Osteoblast (primary cell): ENCODE measurements around the gene SFTPA1. TPM values are rescaled to one million over a fixed set of nuclear protein-coding genes. Genes with fewer than 3 reads are reported as not detected.
"Not testable (repeated sequence)": the region's sequence is repeated elsewhere in the genome, so short reads cannot be mapped to it uniquely, and the experiment has no call there.

ENCODE experiments used
- DNase-seq: peaks from one replicate; pipeline ENCODE4 v3.0.0; 2011; ENCODE audit warnings: low spot score, mixed read lengths; ENCODE audit not compliant: insufficient read length; ENCODE audit errors: missing footprints
- H2AFZ ChIP-seq: 2 replicates; pipeline ENCODE4 v1.6.0; 2011; ENCODE audit warnings: mild to moderate bottlenecking, low read length
- H3K27ac ChIP-seq: 2 replicates; pipeline ENCODE4 v1.5.1; 2011; ENCODE audit warnings: mild to moderate bottlenecking, low read depth, low read length, moderate library complexity
- H3K27me3 ChIP-seq: 2 replicates; pipeline ENCODE4 v1.6.0; 2012; ENCODE audit warnings: mild to moderate bottlenecking, control low read depth, inconsistent platforms, low read length, moderate library complexity; ENCODE audit not compliant: insufficient read depth
- H3K36me3 ChIP-seq: 2 replicates; pipeline ENCODE4 v1.5.1; 2011; ENCODE audit warnings: mild to moderate bottlenecking, low read length, control low read depth, moderate library complexity; ENCODE audit not compliant: insufficient read depth
- H3K4me1 ChIP-seq: 2 replicates; pipeline ENCODE4 v1.5.1; 2011; ENCODE audit warnings: mild to moderate bottlenecking, low read length, control low read depth, moderate library complexity; ENCODE audit not compliant: insufficient read depth
- H3K4me2 ChIP-seq: 2 replicates; pipeline ENCODE4 v1.6.0; 2011; ENCODE audit warnings: mild to moderate bottlenecking, low read length; ENCODE audit not compliant: insufficient read depth
- H3K4me3 ChIP-seq: fragments of 200-600 bp; sonication (generic); 3 replicates; pipeline ENCODE4 v1.5.1; 2012; ENCODE audit warnings: mild to moderate bottlenecking, low read length, inconsistent platforms; ENCODE audit not compliant: insufficient read depth
- H3K79me2 ChIP-seq: 2 replicates; pipeline ENCODE4 v1.6.0; 2012; ENCODE audit warnings: mild to moderate bottlenecking, low read length, control low read depth, inconsistent platforms; ENCODE audit not compliant: insufficient read depth
- H3K9me3 ChIP-seq: 2 replicates; pipeline ENCODE4 v1.5.1; 2011; ENCODE audit warnings: low read depth, low read length, control low read depth
- H4K20me1 ChIP-seq: 2 replicates; pipeline ENCODE4 v1.6.0; 2012; ENCODE audit warnings: mild to moderate bottlenecking, low read length, control low read depth; ENCODE audit not compliant: insufficient read depth
- CTCF ChIP-seq: IDR thresholded peaks from 2 replicates; pipeline ENCODE4 v1.5.1; 2011; ENCODE audit warnings: mild to moderate bottlenecking, low read depth, low read length, moderate library complexity; ENCODE audit errors: extremely low read depth
- total RNA-seq: library from RNA; depleted of rRNA; stranded (reverse); fragments of >200 nt; gene quantifications from 2 replicates; pipeline ENCODE4 v1.2.3, GENCODE V29; 2012

SFTPA1 gene
- total RNA-seq, 1 donor: not detected

GRCh38 chr10:79602953-79603352 lies 7.8 kb upstream of the SFTPA1 start:
- TF ChIP-seq CTCF: no peak
- Histone ChIP-seq H3K4me2 (no peak overlapping the region), H3K27ac (no peak overlapping the region), H3K79me2 (no peaks in the 10 kb centered on the region), H2AFZ (no peak overlapping the region), H4K20me1 (no peaks in the 10 kb centered on the region), H3K27me3 (peaks cover 36% of the 10 kb centered on the region), H3K9me3 (peaks cover under 1% of the 10 kb centered on the region), H3K4me3 (no peak overlapping the region), H3K36me3 (no peaks in the 10 kb centered on the region), H3K4me1 (no peaks in the 10 kb centered on the region)
- no peak for DNase-seq

GRCh38 chr10:79604294-79604693 lies 6.4 kb upstream of the SFTPA1 start:
- no peak for TF ChIP-seq CTCF
- Histone ChIP-seq H3K4me1 (no peaks in the 10 kb centered on the region), H3K36me3 (no peaks in the 10 kb centered on the region), H3K4me2 (no peak overlapping the region), H2AFZ (no peak overlapping the region), H3K27me3 (peaks cover 35% of the 10 kb centered on the region), H3K79me2 (no peaks in the 10 kb centered on the region), H4K20me1 (no peaks in the 10 kb centered on the region), H3K9me3 (no peaks in the 10 kb centered on the region), H3K4me3 (no peak overlapping the region), H3K27ac (no peak overlapping the region)
- no peak for DNase-seq

- H3K36me3 ChIP-seq: no peaks in the 10 kb centered on the region
- H3K27ac ChIP-seq: no peak overlapping the region
- no peak for DNase-seq
- H2AFZ ChIP-seq: no peak overlapping the region
- no peak overlapping the region for H3K4me3 ChIP-seq
- no peaks in the 10 kb centered on the region for H3K4me1 ChIP-seq
- H3K9me3 ChIP-seq: no peaks in the 10 kb centered on the region
- H3K4me2 ChIP-seq: no peak overlapping the region
- no peaks in the 10 kb centered on the region for H3K79me2 ChIP-seq
- no peak for TF ChIP-seq CTCF
- peaks cover 31% of the 10 kb centered on the region for H3K27me3 ChIP-seq
- H4K20me1 ChIP-seq: no peaks in the 10 kb centered on the region
Measured at GRCh38 chr10:79605308-79605707, 5.4 kb upstream of the SFTPA1 start.

- peak; percentile 61 for TF ChIP-seq CTCF
- H3K27me3 ChIP-seq: peaks cover 22% of the 10 kb centered on the region
Measured at GRCh38 chr10:79608505-79609375, 2.0 kb upstream of the SFTPA1 start.

GRCh38 chr10:79611193-79611976 lies 646 bp downstream of the SFTPA1 start:
- H3K79me2 ChIP-seq, H3K9me3 ChIP-seq: not testable (repeated sequence)

More at GRCh38 chr10:79608505-79609375, 2.0 kb upstream of the SFTPA1 start:
- no peaks in the 10 kb centered on the region for H3K79me2 ChIP-seq
- no peak for DNase-seq
- no peaks in the 10 kb centered on the region for H4K20me1 ChIP-seq
- no peak overlapping the region for H3K4me3 ChIP-seq
- H3K4me1 ChIP-seq: no peaks in the 10 kb centered on the region
- no peak overlapping the region for H3K4me2 ChIP-seq
- H3K36me3 ChIP-seq: no peaks in the 10 kb centered on the region
- H3K9me3 ChIP-seq: no peaks in the 10 kb centered on the region
- H3K27ac ChIP-seq: no peak overlapping the region
- H2AFZ ChIP-seq: no peak overlapping the region

More at GRCh38 chr10:79611193-79611976, 646 bp downstream of the SFTPA1 start:
- peaks cover 14% of the 10 kb centered on the region for H3K27me3 ChIP-seq
- not testable (repeated sequence) for H3K27ac ChIP-seq, H3K4me2 ChIP-seq, H4K20me1 ChIP-seq, H3K4me1 ChIP-seq, H3K4me3 ChIP-seq, H3K36me3 ChIP-seq, H2AFZ ChIP-seq
- DNase-seq: peak; percentile 86
